Vagina (tissue), 2 donors: ENCODE measurements around the gene GPC5. TPM values are rescaled to one million over a fixed set of nuclear protein-coding genes. Genes with fewer than 3 reads are reported as not detected.

Experiments
- DNase-seq, 2 donors: peaks; one replicate each; pipeline ENCODE4 v3.0.0-alpha.2; 2017; ENCODE audit errors: extremely low spot score in 2 of 2
- H3K27ac ChIP-seq: fragments of 200-600 bp; sonication (generic); one replicate; pipeline ENCODE4 v1.5.1; 2019
- H3K27me3 ChIP-seq: fragments of 200-600 bp; sonication (generic); one replicate; pipeline ENCODE4 v1.5.1; 2019
- H3K36me3 ChIP-seq, 2 donors: fragments of 200-600 bp; sonication (generic); one replicate each; pipeline ENCODE4 v1.5.1; 2017 to 2019
- H3K4me1 ChIP-seq: fragments of 200-600 bp; sonication (generic); one replicate; pipeline ENCODE4 v1.5.1; 2019
- H3K4me3 ChIP-seq, 2 donors: fragments of 200-600 bp; sonication (generic); 1 replicate in 1 of 2; 2 replicates in 1 of 2; pipeline ENCODE4 v1.5.1; 2016 to 2019
- H3K9me3 ChIP-seq: fragments of 200-600 bp; sonication (generic); one replicate; pipeline ENCODE4 v1.5.1; 2019
- CTCF ChIP-seq, 3 experiments: fragments of 450-650 bp in 2 of 3; fragments of 200-600 bp in 1 of 3; sonication (generic) in 1 of 3; IDR thresholded peaks; one replicate each; pipeline ENCODE4 v1.5.1; 2017 to 2019; ENCODE audit warnings: antibody characterized with exemption in 3 of 3, mild to moderate bottlenecking in 2 of 3, moderate library complexity in 2 of 3
- POLR2A ChIP-seq, 2 donors: fragments of 450-650 bp; IDR thresholded peaks; one replicate each; pipeline ENCODE4 v1.6.1; 2017; ENCODE audit warnings: antibody characterized with exemption in 2 of 2, mild to moderate bottlenecking in 2 of 2, moderate library complexity in 2 of 2
- POLR2AphosphoS5 ChIP-seq, 2 donors: sonication (generic); formaldehyde crosslinking; IDR thresholded peaks; one replicate each; pipeline ENCODE4 v1.9.0; 2017; ENCODE audit warnings: antibody characterized with exemption in 2 of 2, mild to moderate bottlenecking in 2 of 2, low read depth in 1 of 2; ENCODE audit not compliant: insufficient read depth in 1 of 2
- intact Hi-C: fragments of 100-400 bp; cut with DNase I; formaldehyde crosslinking; loops from one replicate; pipeline ENCODE4 v1.15.1; 2023
- total RNA-seq: library from RNA; depleted of rRNA; stranded (reverse); fragments of >200 nt; gene quantifications from one replicate; pipeline ENCODE4 v1.2.3, GENCODE V29; 2016

GPC5 gene
- total RNA-seq, 1 donor from 2014 or later, result 1.7 TPM

GRCh38 chr13:91710733-91711132 is 312.3 kb downstream of the GPC5 start:
- TF ChIP-seq POLR2A (IDR thresholded peaks at IDR 0.05) (no peak), CTCF (IDR thresholded peaks at IDR 0.05) (no peak), POLR2AphosphoS5 (IDR thresholded peaks at IDR 0.05; ENCODE audit: insufficient read depth in 1 of 2, low read depth in 1 of 2) (no peak)
- no peak overlapping the region for H3K27ac ChIP-seq
- no peak for DNase-seq
- H3K36me3 ChIP-seq, result no peaks in the 10 kb centered on the region
- H3K4me3 ChIP-seq, result no peak overlapping the region
- no peaks in the 10 kb centered on the region for H3K9me3 ChIP-seq
- H3K4me1 ChIP-seq, result no peaks in the 10 kb centered on the region
- H3K27me3 ChIP-seq, result no peaks in the 10 kb centered on the region
- intact Hi-C loops, result no loop called here

- Histone ChIP-seq H3K4me1 (no peaks in the 10 kb centered on the region), H3K27me3 (no peaks in the 10 kb centered on the region), H3K9me3 (no peaks in the 10 kb centered on the region), H3K27ac (no peak overlapping the region), H3K4me3 (no peak overlapping the region), H3K36me3 (no peaks in the 10 kb centered on the region)
- TF ChIP-seq POLR2A (IDR thresholded peaks at IDR 0.05), result no peak
- no peak for TF ChIP-seq POLR2AphosphoS5 (IDR thresholded peaks at IDR 0.05; ENCODE audit: insufficient read depth in 1 of 2, low read depth in 1 of 2)
- no peak for TF ChIP-seq CTCF (IDR thresholded peaks at IDR 0.05)
- no peak for DNase-seq
- intact Hi-C loops, result no loop called here
These were observed 316.4 kb downstream of the GPC5 start for GRCh38 chr13:91714855-91715254.

GRCh38 chr13:91716436-91717065 is 318.1 kb downstream of the GPC5 start:
- no peak for DNase-seq
- intact Hi-C loops, result no loop called here
- Histone ChIP-seq H3K36me3 (no peaks in the 10 kb centered on the region), H3K4me1 (no peaks in the 10 kb centered on the region), H3K27ac (no peak overlapping the region), H3K27me3 (no peaks in the 10 kb centered on the region), H3K9me3 (no peaks in the 10 kb centered on the region), H3K4me3 (no peak overlapping the region)
- no peak for TF ChIP-seq CTCF (IDR thresholded peaks at IDR 0.05)

- no peaks in the 10 kb centered on the region for H3K36me3 ChIP-seq
- H3K4me1 ChIP-seq, result no peaks in the 10 kb centered on the region
- H3K9me3 ChIP-seq, result no peaks in the 10 kb centered on the region
- intact Hi-C loops, result no loop called here
- H3K27me3 ChIP-seq, result no peaks in the 10 kb centered on the region
- no peak overlapping the region for H3K4me3 ChIP-seq
- no peak for DNase-seq
- TF ChIP-seq POLR2A (IDR thresholded peaks at IDR 0.05) (no peak), POLR2AphosphoS5 (IDR thresholded peaks at IDR 0.05; ENCODE audit: insufficient read depth in 1 of 2, low read depth in 1 of 2) (no peak)
- no peak overlapping the region for H3K27ac ChIP-seq
These were observed 320.6 kb downstream of the GPC5 start for GRCh38 chr13:91719033-91719432.

- Histone ChIP-seq H3K27ac (no peak overlapping the region), H3K36me3 (no peaks in the 10 kb centered on the region), H3K4me1 (no peaks in the 10 kb centered on the region), H3K9me3 (no peaks in the 10 kb centered on the region), H3K27me3 (no peaks in the 10 kb centered on the region), H3K4me3 (no peak overlapping the region)
- intact Hi-C loops, result no loop called here
- TF ChIP-seq POLR2A (IDR thresholded peaks at IDR 0.05), result no peak
- no peak for TF ChIP-seq POLR2AphosphoS5 (IDR thresholded peaks at IDR 0.05; ENCODE audit: insufficient read depth in 1 of 2, low read depth in 1 of 2)
- TF ChIP-seq CTCF (IDR thresholded peaks at IDR 0.05), result no peak
- no peak for DNase-seq
These were observed 323.0 kb downstream of the GPC5 start for GRCh38 chr13:91721413-91721812.
